ENCODE measurements around the gene ZNRF3.
A peak's percentile ranks its signal among the peaks of the same experiment; 100 is the strongest.
"Not testable (repeated sequence)": the region's sequence is repeated elsewhere in the genome, so short reads cannot be mapped to it uniquely, and the experiment has no call there.

Gene ZNRF3

DNA sequence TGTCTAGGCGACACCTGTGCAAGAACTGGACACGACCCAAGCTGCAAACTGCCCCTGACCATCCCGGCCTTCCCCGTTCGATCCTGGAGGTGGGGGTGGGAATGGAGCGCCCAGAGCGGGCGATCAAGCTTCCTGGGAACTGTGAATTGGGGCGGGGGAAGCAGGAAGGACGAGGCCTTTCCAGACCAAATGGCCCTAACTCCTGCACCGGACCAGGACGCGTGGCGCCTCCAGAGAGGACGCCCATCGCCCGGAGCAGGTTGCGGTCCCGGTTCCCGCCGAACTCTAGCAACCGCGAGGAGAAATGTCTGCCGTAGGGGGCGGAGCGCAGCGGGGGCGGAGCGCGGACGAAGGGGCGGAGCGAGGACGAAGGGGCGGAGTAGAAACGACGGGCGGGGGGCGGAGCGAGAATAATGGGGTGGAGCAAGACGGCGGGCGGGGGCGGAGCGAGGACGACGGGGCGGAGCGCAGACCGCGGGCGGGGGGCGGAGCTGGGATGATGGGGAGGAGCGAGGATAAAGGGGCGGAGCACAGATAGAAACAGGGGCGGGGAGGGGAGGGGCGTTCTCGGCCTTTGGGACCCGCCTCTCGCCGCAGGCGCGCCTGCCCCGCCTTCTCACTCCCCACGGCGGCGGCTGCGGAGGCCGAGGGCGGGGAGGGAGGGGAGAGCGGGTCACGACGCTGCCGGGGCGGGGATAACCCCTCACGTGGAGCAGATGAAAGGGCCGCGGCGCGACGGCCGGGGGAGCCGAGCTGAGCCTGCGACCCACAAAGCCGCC lies at the start of gene ZNRF3:
TSS of gene ZNRF3 (plus strand) at position 695 of the 779 bp plus-strand sequence. CDS start 195 bp downstream, outside the sequence.
- DNase-seq (ENCODE audit: low read depth), result peak; percentile 82

DNA sequence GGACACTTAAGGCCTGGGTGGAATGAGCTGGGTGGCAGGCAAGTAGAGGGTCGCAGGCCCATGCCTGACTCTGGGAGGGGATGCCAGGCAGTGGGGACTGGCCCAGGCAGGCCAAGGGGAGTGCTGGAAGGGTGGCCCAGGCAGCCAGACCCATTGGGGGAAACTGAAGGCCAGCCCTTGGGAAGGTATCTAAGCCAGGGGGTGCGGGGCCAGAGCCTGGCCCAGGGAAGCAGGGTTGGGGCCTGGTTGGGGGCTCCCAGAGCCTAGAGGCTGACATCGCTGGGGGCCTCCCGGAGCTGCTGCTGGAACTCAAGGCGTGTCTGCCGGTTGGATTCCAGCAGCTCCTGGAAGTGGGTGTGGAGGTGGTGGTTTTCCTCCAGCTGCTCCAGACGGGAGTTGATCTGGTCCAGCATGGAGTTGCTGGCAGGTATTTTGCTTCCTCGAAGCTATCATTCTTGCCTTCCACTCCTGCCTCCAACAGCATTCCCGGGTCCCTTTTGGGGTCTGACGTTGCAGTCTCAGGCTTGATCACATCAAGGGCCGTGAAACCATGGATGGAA lies 47.7 kb upstream of the ZNRF3 start:
- DNase-seq (ENCODE audit: low read depth), result no peak

- DNase-seq (ENCODE audit: low read depth), result no peak
Observed at GRCh38 chr22:28837640-28838039, 45.7 kb upstream of the ZNRF3 start.

- DNase-seq (ENCODE audit: low read depth), result no peak
Observed at GRCh38 chr22:28838971-28839370, 44.4 kb upstream of the ZNRF3 start.

GRCh38 chr22:28841111-28841510 lies 42.3 kb upstream of the ZNRF3 start:
- no peak for DNase-seq (ENCODE audit: low read depth)

- DNase-seq (ENCODE audit: low read depth), result no peak
Observed at GRCh38 chr22:28843633-28844032, 39.7 kb upstream of the ZNRF3 start.

DNA sequence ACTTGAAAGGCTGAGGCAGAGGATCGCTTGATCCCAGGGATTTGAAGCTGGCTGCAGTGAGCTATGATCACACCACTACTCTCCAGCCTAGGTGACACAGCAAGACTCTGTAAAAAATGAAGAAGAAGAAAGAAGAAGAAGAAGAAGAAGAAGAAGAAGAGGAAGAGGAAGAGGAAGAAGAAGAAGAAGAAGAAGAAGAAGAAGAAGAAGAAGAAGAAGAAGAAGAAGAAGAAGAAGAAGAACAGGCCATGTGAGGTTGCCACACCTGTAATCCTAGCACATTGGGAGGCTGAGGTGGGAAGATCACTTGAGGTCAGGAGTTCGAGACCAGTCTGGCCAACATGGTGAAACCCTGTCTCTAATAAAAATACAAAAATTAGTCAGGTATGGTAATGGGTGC lies 39.1 kb upstream of the ZNRF3 start:
- DNase-seq (ENCODE audit: low read depth), result not testable (repeated sequence)

DNA sequence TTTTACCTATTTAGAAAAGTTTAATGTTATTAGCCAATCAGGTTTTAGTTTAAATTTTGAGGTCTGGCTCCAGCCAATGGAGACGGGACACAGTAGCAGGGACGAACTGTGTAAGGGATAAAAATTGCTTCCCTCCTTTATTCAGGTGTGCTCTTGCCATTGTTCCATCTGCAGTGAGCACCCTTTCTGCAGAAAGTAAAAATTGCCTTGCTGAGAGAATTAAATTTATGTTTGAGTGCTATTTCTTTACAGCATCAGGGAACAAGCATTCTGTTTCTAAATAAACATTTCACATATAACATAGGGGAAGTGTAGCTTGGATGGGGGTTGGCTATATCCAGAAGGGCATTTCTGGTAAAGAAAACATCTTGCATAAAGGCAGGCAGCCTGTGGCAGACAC lies 36.4 kb upstream of the ZNRF3 start:
- DNase-seq (ENCODE audit: low read depth), result no peak

- DNase-seq (ENCODE audit: low read depth), result no peak
Observed at GRCh38 chr22:28855355-28856094, 27.8 kb upstream of the ZNRF3 start.

- no peak for DNase-seq (ENCODE audit: low read depth)
Observed at GRCh38 chr22:28856095-28856455, 27.3 kb upstream of the ZNRF3 start.

GRCh38 chr22:28857288-28857687 lies 26.1 kb upstream of the ZNRF3 start:
- no peak for DNase-seq (ENCODE audit: low read depth)

GRCh38 chr22:28864878-28865596 lies 18.3 kb upstream of the ZNRF3 start:
- DNase-seq (ENCODE audit: low read depth), result no peak

- DNase-seq (ENCODE audit: low read depth), result no peak
Observed at GRCh38 chr22:28867191-28867590, 16.2 kb upstream of the ZNRF3 start.

DNA sequence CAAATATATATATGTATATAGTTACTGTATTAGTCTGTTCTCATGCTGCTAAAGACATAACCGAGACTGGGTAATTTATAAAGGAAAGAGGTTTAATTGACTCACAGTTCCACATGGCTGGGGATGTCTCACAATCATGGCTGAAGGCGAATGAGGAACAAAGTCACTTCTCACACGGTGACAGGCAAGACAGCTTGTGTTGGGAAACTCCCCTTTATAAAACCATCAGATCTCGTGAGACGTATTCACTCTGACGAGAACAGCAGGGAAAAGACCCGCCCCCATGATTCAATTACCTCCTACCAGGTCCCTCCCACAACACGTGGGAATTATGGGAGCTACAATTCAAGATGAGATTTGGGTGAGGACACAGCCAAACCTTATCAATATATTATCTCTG lies 15.0 kb upstream of the ZNRF3 start:
- not testable (repeated sequence) for DNase-seq (ENCODE audit: low read depth)

- DNase-seq (ENCODE audit: low read depth), result no peak
Observed at GRCh38 chr22:28869736-28870135, 13.6 kb upstream of the ZNRF3 start.

DNA sequence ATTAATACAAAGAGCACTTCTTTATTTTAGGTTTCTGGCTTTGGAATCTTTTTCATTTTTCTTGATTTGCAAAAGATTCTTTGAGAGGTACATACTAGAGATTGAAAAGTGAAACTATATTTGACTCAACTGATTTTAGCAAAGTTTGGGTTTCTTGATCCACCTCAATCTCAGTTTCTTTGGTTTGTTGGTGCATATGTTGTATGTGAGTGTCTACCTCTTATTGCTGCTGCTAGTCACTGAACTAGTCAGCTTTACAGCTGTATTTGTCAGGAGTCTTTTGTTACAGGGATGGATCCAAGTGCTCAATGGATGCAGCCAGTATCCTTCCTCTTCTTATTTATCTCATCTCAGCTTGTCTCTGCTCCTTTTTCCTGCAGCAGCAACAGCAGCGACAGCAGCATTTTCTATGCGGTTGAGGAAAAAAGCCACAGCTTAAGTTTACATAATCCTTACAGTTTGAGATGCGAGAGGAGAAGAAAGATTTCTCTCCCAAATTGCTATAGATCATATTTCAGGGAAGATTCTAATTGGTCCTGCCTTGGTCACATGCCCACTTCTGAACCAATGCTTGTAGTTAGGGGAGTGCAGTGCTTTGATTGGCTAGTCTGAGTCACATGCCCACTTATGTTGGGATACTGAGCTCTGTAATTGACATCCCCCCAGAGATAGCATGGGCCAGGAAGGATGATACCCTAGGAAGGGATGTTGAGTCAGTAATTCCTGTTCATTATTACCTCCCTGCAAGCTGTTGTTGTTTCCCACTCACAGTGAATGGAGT lies 10.0 kb upstream of the ZNRF3 start:
- DNase-seq (ENCODE audit: low read depth), result no peak

DNA sequence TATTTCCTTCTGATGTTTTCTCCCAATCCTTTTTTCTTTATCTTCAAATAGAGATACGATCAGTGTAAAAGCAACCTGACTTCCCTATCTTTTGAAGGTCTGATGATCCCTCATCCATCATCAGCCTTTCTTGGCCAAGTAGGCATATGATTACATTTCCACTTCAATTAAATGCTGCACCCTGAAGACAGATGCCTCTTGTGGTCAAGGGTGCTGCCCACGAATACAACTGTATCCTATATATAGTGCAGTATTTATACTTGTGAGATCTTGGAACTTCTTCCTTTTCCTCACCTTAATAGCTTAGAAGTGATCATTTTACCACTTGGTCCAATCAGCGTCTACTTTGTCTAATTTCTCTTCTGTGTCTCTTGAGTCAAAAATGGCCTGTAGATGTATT lies 9.3 kb upstream of the ZNRF3 start:
- DNase-seq (ENCODE audit: low read depth), result no peak

DNA sequence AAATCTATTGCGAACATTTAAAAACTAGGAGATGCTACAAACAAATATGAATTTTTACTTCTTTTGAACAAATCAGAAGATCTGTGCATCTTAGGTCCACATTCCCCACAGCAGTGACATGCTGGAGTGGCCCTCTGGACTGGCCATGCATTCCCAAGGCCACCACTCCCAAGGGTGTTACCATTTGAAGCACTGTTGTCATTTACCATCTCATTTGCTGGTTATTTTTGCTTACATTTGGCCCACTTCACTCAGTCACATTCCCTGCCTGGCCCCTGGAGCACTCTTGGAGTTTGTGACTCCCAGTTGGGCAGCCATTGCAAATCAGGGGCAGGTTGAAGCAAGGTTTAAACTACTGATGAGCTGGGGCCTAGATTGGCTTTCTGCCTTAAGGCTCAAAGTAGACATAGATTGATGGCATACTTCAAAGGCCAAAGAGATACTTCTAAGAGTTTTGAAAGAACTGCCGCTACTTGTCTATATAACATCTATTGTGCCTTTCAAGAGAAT lies 8.5 kb upstream of the ZNRF3 start:
- no peak for DNase-seq (ENCODE audit: low read depth)

DNA sequence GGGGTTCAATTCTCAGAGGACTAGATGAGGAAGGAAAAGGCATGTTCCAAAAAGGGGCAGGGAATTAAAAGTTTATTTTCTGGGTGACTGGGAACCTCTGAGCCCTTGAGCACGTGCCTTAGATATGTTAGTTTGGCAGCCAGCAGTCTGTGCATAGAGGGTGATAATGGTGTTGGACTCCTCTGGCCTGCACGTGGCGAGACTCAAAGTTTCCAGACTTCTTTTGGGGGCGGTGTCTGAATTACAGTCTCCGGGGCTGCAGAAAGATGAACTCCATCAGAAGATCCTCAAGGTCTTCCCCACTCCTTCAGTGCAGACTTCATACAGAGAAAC lies 861 bp upstream of the ZNRF3 start:
- peak; percentile 13 for DNase-seq (ENCODE audit: low read depth)

DNA sequence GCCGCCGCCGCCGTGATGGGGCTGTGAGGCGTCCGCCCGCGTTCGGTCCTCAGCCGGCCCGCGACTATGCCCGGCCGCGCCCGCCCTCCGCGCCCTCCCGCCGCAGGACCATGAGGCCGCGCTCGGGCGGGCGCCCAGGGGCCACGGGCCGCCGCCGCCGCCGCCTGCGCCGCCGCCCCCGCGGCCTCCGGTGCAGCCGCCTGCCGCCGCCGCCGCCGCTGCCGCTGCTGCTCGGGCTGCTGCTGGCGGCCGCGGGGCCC lies 215 bp downstream of the ZNRF3 start:
- DNase-seq (ENCODE audit: low read depth), result no peak

DNA sequence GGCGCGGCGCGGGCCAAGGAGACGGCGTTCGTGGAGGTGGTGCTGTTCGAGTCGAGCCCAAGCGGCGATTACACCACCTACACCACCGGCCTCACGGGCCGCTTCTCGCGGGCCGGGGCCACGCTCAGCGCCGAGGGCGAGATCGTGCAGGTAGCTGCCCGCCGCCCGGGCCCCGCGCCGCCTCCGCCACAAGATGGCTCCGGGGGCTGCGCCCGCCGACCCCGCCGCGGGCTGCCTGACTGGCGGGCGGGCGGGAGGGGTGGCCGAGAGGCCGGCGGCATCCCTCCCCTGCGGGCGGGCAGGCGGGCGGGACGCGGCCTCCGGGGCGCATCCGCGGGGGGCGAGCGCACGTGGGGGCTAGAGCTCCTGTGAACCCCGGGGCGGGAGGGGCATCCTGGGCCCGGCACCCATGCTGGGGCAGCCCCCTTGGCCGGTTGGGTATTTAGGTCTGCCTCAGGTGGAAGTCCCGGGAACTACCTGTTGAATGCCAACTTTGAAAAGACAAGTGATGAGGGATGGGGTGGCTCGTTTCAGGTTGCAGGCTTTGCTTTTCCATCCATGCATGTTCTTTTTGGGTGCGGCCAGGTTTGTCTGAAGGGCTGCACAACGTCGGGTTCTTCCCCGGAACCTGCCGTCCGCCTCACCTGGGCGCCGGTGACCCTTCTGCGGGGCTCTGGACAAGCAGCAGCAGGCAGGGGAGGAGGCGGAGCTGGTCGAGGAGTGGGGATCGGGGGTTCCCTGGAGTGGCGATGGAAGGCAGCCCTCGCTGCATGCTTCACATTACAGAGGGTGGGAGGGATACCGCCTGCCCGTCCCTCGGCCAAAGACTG lies 760 bp downstream of the ZNRF3 start:
- DNase-seq (ENCODE audit: low read depth), result peak; percentile 17

All from stimulated activated CD8-positive, alpha-beta memory T cell treated with anti-CD3 and anti-CD28 coated beads, Interleukin-12 subunit alpha, Interleukin-12 subunit beta, amount 100 ng/mL, for 4 hours (primary cell).